Stomach (tissue), 9 donors: ENCODE measurements around the gene SBDS. TPM values are rescaled to one million over a fixed set of nuclear protein-coding genes. Genes with fewer than 3 reads are reported as not detected.
"Not testable (repeated sequence)": the region's sequence is repeated elsewhere in the genome, so short reads cannot be mapped to it uniquely, and the experiment has no call there.

ENCODE experiments used
- DNase-seq, 2 donors: peaks; one replicate each; pipeline versions ENCODE4 v3.0.0 to v3.0.0-alpha.2; 2013 to 2019
- H3K27ac ChIP-seq, 5 donors: fragments of 200-600 bp in 4 of 5; sonication (generic) in 4 of 5; one replicate each; pipeline ENCODE4 v1.5.1; 2013 to 2019; ENCODE audit warnings: mild to moderate bottlenecking in 1 of 5, moderate library complexity in 1 of 5
- H3K27me3 ChIP-seq, 3 donors: fragments of 200-600 bp; sonication (generic); one replicate each; pipeline ENCODE4 v1.5.1; 2017 to 2019; ENCODE audit warnings: mixed run types in 1 of 3
- H3K36me3 ChIP-seq, 4 donors: fragments of 200-600 bp; sonication (generic); 1 replicate in 3 of 4; 2 replicates in 1 of 4; pipeline ENCODE4 v1.5.1; 2016 to 2019
- H3K4me1 ChIP-seq, 4 donors: fragments of 200-600 bp; sonication (generic); one replicate each; pipeline ENCODE4 v1.5.1; 2016 to 2019
- H3K4me3 ChIP-seq, 4 donors: fragments of 200-600 bp; sonication (generic) in 3 of 4; one replicate each; pipeline ENCODE4 v1.5.1; 2016 to 2019; ENCODE audit warnings: mild to moderate bottlenecking in 1 of 4
- H3K9me3 ChIP-seq, 4 donors: fragments of 200-600 bp; sonication (generic); one replicate each; pipeline ENCODE4 v1.5.1; 2016 to 2019
- EP300 ChIP-seq: sonication (generic); formaldehyde crosslinking; IDR thresholded peaks from one replicate; pipeline ENCODE4 v1.6.1; 2017; ENCODE audit warnings: antibody characterized with exemption
- POLR2A ChIP-seq, 4 donors: fragments of 450-650 bp; IDR thresholded peaks; one replicate each; pipeline ENCODE4 v1.6.1; 2016; ENCODE audit warnings: antibody characterized with exemption in 4 of 4, control low read depth in 2 of 4, mild to moderate bottlenecking in 1 of 4, moderate library complexity in 1 of 4
- POLR2AphosphoS5 ChIP-seq, 3 donors: sonication (generic); formaldehyde crosslinking; IDR thresholded peaks; one replicate each; pipeline ENCODE4 v1.6.1; 2016; ENCODE audit warnings: antibody characterized with exemption in 3 of 3
- WGBS, 5 donors: extraction: QIAGEN DNeasy Blood & Tissue Kit in 3 of 5; methylation state at CpG; one replicate each; pipeline versions ENCODE4 v1.1.5 to v1.1.7; 2013 to 2018; 5-methylcytosine and 5-hydroxymethylcytosine counted together
- intact Hi-C: fragments of 100-400 bp; cut with DNase I; formaldehyde crosslinking; loops from one replicate; pipeline ENCODE4 v1.15.1; 2023; ENCODE audit warnings: low total_unique reads
- polyA plus RNA-seq, 3 donors: library from polyadenylated mRNA; stranded (reverse); fragments of 200-250 nt; gene quantifications; one replicate each; pipeline ENCODE4 v1.2.3, GENCODE V29; 2013
- total RNA-seq, 5 donors: library from RNA; depleted of rRNA; stranded (reverse); fragments of >200 nt; gene quantifications; one replicate each; pipeline versions ENCODE4 v1.1.0 to v1.2.3, GENCODE V29; 2014 to 2016
- TF ChIP-seq, protein P1 (sequence below), 7 experiments: fragments of 450-650 bp in 4 of 7; fragments of 200-600 bp in 3 of 7; sonication (generic) in 3 of 7; IDR thresholded peaks; one replicate each; pipeline ENCODE4 v1.5.1; 2016 to 2019; ENCODE audit warnings: antibody characterized with exemption in 7 of 7, control low read depth in 2 of 7, mild to moderate bottlenecking in 1 of 7
- donor health status: healthy with polysubstance abuse.
- donor health status: Bipolar disorder and iron deficiency.
- donor health status: healthy.

The SBDS gene
- total and polyA plus RNA-seq, 8 donors = 93.2 to 192 (median 112) TPM

DNA sequence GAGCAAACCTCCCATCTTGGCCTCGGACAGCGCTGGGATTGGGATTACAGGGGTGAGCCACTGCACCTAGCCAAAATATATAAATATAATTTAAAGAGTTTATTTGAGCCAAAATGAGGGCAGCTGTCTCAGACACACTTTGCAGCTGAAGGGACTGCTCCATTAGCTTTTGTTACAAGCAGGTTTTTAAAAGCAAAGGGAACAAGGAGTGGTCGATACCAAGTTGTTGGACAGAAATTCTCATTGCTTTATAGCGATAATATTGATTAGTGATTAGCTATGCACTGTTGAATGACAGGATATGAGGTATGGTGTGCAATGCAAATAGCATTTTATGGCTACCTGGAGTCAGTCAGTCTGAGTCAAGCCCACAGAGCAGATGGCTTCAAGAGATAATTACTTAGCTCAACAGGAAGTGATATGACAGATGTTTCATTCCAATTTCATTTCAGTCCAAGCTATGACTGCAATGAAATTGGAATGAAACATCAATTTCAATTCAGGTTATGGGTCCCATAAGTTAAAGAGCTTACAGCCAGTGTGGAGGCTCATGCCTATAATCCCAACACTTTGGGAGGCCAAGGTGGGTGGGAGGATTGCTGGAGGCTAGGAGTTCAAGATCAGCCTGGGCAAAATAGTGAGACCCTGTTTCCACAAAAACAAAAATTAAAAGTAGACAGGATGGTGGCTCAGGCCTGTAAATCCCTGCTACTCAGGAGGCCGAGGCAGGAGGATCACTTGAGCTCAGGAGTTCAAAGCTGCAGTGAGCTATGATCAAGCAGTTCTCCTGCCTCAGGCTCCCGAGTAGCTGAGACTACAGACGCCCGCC lies 24.4 kb upstream of the SBDS start:
- H3K9me3 ChIP-seq = no peaks in the 10 kb centered on the region
- no peak overlapping the region for H3K4me3 ChIP-seq
- intact Hi-C loops = no loop called here
- no peak for DNase-seq
- H3K36me3 ChIP-seq = peaks cover 40 to 98% (median 98%) of the 10 kb centered on the region in 4 donors
- H3K4me1 ChIP-seq = no peaks in the 10 kb centered on the region
- TF ChIP-seq, protein P1, sequence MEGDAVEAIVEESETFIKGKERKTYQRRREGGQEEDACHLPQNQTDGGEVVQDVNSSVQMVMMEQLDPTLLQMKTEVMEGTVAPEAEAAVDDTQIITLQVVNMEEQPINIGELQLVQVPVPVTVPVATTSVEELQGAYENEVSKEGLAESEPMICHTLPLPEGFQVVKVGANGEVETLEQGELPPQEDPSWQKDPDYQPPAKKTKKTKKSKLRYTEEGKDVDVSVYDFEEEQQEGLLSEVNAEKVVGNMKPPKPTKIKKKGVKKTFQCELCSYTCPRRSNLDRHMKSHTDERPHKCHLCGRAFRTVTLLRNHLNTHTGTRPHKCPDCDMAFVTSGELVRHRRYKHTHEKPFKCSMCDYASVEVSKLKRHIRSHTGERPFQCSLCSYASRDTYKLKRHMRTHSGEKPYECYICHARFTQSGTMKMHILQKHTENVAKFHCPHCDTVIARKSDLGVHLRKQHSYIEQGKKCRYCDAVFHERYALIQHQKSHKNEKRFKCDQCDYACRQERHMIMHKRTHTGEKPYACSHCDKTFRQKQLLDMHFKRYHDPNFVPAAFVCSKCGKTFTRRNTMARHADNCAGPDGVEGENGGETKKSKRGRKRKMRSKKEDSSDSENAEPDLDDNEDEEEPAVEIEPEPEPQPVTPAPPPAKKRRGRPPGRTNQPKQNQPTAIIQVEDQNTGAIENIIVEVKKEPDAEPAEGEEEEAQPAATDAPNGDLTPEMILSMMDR (IDR thresholded peaks at IDR 0.05) = no peak
- TF ChIP-seq POLR2A (IDR thresholded peaks at IDR 0.05) (no peak), EP300 (no peak), POLR2AphosphoS5 (IDR thresholded peaks at IDR 0.05) (no peak)
- no peak overlapping the region for H3K27ac ChIP-seq
- WGBS, 5 donors = 76 to 83% (median 80%) methylated on average over 8 of the region's 8 CpGs
- no peaks in the 10 kb centered on the region for H3K27me3 ChIP-seq

DNA sequence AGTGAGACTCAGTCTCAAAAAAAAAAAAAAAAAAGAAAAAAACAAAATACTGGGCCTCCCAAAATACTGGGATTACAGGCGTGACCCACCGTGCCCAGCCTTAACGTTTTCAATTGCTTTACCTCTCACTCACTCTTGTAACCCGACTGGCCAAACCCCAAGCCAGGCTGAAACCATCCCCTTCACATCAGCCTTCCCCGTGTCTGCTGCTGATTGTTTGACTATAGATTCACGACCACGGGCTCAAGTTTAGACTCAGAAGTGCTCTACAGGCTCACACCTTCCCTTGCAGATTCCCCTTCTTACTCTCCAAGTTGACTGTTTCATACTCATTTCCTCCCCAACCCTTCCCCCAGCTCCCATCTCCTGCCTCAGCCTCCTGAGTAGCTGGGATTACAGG lies 23.6 kb upstream of the SBDS start:
- intact Hi-C loops = no loop called here
- no peaks in the 10 kb centered on the region for H3K9me3 ChIP-seq
- H3K27me3 ChIP-seq = no peaks in the 10 kb centered on the region
- no peak for DNase-seq
- H3K4me3 ChIP-seq = no peak overlapping the region
- no peaks in the 10 kb centered on the region for H3K4me1 ChIP-seq
- no peak overlapping the region for H3K27ac ChIP-seq
- WGBS, 5 donors = 72 to 83% (median 77%) methylated on average over 7 of the region's 7 CpGs
- H3K36me3 ChIP-seq = peaks cover 46 to 100% (median 99%) of the 10 kb centered on the region in 4 donors
- TF ChIP-seq POLR2AphosphoS5 (IDR thresholded peaks at IDR 0.05) (no peak), EP300 (no peak), POLR2A (IDR thresholded peaks at IDR 0.05) (no peak)
- TF ChIP-seq, protein P1 (IDR thresholded peaks at IDR 0.05) = no peak

GRCh38 chr7:67017971-67018370 lies 22.6 kb upstream of the SBDS start:
- H3K27me3 ChIP-seq, H3K4me3 ChIP-seq, H3K27ac ChIP-seq, DNase-seq, intact Hi-C loops, H3K4me1 ChIP-seq, H3K9me3 ChIP-seq: not testable (repeated sequence)
- peaks cover 45 to 100% (median 99%) of the 10 kb centered on the region in 4 donors for H3K36me3 ChIP-seq
- 83 to 96% (median 92%) methylated on average over 7 to 8 of the region's 8 CpGs for WGBS, 5 donors

DNA sequence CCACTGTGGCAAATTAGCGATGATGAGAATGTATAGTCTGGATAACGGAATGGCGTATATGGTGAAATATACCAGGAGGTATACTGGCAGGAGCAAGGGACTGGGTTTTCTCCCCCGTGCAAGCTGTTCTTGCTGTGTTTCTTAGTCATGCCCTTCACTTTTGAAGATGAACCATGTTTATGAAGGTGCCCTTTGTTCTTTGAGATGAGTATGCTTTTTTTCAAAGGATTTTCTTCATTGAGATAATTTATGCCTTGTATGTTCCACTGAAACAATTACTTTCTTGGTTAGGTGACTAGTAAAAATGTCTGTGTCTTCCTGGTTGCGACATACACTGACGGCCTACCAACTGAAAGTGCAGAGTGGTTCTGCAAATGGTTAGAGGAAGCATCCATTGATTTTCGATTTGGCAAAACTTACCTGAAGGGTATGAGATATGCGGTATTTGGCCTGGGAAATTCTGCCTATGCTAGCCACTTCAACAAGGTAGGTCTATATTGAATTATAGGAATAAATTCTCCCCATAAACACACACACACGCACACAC lies 18.8 kb upstream of the SBDS start:
- H3K27ac ChIP-seq, H3K27me3 ChIP-seq, H3K9me3 ChIP-seq, DNase-seq, intact Hi-C loops, H3K4me3 ChIP-seq, H3K4me1 ChIP-seq: not testable (repeated sequence)
- peaks cover 46 to 100% (median 99%) of the 10 kb centered on the region in 4 donors for H3K36me3 ChIP-seq
- WGBS, 5 donors = 85 to 98% (median 95%) methylated on average over 9 of the region's 9 CpGs

- H3K36me3 ChIP-seq = peaks cover 25 to 100% (median 98%) of the 10 kb centered on the region in 4 donors
- intact Hi-C loops, H3K27me3 ChIP-seq, H3K9me3 ChIP-seq, H3K27ac ChIP-seq, H3K4me1 ChIP-seq, H3K4me3 ChIP-seq, DNase-seq: not testable (repeated sequence)
- 79 to 90% (median 86%) methylated on average over 3 of the region's 3 CpGs for WGBS, 5 donors
Measured at GRCh38 chr7:67009677-67010076, 14.3 kb upstream of the SBDS start.

DNA sequence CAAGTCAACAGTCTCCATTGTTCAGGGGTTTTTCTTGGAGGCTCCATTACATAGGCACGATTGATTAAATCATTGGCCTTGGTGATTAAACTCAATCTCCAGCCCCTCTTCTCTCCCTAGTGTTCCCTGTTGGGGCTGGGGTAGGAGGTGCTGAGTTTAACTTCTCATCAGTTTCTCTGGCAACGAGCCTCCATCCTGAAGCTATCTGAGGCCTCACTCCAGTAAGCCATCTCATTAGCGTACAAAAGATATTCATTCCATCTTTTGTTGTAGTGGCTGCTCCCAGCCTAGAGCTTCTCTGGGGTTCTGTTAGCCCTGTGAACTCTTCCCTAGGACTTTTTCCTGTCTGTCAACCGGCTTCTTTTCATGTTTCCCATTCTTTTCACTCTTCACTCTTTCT lies 12.9 kb upstream of the SBDS start:
- no peak overlapping the region for H3K4me3 ChIP-seq
- DNase-seq = no peak
- H3K36me3 ChIP-seq = peaks cover 18 to 96% (median 89%) of the 10 kb centered on the region in 4 donors
- H3K9me3 ChIP-seq = no peaks in the 10 kb centered on the region
- no peak for TF ChIP-seq EP300
- TF ChIP-seq, protein P1 (IDR thresholded peaks at IDR 0.05) = no peak
- TF ChIP-seq POLR2A (IDR thresholded peaks at IDR 0.05) = no peak
- TF ChIP-seq POLR2AphosphoS5 (IDR thresholded peaks at IDR 0.05) = no peak
- H3K27me3 ChIP-seq = no peaks in the 10 kb centered on the region
- 89 to 95% (median 92%) methylated on average over 4 of the region's 4 CpGs for WGBS, 5 donors
- no peaks in the 10 kb centered on the region for H3K4me1 ChIP-seq
- intact Hi-C loops = no loop called here
- H3K27ac ChIP-seq = no peak overlapping the region
